ENCODE results near the gene TOP2B.

TOP2B gene

DNA sequence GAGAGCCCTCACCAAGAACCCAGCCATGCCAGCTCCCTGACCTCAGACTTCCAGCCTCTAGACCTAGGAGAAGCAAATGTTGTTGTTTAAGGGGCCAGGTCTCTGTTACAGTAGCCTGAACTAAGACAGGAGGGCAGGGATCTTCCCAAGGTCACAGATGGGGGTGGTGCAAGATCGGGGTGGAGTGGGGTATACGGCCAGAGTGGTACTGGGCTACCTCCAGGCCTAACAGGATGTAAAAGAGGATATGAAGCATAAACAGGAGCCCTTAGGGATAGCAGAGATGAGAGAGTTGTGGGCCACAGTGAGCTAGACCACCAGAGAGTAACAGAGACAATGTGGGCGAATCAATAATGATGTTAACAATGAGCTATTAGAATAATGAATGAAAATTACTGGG lies 82.9 kb downstream of the TOP2B start:
- DNase-seq, result no peak

DNA sequence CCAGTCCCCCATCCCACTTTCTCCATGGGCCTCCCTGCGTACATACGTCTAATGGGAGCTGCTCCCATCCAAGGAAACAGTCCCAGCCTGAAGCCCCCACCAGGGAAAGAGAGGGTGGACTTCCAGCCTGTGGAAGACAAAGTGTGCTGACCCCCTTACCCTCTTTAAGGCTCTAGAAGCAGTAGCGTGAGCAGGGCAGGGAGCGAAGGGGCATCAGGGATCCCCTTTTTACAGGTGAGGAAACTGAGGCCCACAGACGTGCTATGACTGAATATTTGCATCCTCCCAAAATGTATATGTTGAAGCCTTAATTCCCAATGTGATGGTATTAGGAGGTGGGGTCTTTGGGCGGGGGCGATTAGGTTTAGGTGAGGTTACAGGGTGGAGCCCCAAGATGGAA lies 83.4 kb downstream of the TOP2B start:
- DNase-seq, result no peak

DNA sequence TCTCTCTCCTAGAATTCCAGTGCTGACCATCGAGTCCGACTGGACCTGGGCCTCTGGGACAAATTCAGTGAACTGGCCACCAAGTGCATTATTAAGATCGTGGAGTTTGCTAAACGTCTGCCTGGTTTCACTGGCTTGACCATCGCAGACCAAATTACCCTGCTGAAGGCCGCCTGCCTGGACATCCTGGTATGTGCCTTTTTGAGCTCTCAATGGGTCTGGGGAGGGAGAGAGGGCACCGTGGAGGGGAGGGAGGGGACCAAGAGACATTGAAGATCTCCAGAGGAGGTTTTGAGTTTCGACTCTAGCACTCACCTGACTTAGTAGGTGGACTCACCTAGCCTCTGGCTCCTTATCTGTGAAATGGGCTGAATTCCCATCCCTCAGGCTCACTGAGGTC lies 84.2 kb downstream of the TOP2B start:
- no peak for DNase-seq

DNA sequence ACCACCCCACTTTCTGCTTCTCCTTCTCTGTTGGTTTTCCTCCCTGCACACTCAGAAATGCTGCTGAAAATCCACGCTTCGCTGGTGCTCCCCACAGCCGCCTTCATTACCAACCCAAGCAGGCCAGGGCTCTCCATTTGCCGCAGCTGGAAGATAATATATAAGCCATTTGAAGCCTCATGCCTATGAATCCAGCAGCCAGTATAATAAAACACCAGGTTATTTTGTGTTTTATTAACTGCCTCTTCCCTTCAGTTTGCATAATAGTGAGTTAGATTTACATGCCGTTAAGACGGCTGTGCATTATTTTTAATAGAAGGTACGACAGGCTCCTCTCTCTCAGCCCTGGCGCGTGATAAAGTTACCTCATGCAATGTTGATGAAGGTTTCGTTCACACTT lies 86.6 kb downstream of the TOP2B start:
- DNase-seq, result no peak

DNA sequence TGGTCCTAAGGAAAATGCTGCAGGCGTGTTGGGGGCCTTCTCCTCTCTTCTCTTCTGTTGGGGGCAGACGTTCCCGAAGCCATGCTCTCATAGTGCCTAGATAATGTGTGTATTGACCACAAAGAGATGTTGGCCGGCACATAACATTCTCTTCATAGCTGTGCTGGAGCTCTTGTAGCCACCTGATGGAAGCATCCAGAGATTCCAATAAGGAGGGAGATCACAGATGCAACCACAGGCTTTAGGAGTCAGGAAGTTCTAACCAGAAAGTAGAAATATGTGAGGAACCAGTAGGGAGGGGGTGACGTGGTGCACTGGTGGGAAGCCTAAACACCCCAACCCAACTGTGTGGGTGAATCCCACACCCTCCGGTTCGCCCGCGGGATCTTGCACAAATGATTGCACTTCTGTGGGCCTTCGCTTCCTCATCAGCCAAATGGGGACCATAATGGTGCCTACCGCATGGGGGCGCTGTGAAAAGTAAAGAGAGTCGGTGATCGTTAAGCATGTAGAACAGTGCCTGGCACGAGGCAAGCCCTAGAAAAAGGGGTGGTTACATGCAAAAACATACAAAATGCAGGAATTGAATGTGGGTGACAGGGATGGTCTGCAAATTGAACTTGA lies 87.8 kb downstream of the TOP2B start:
- no peak for DNase-seq

DNA sequence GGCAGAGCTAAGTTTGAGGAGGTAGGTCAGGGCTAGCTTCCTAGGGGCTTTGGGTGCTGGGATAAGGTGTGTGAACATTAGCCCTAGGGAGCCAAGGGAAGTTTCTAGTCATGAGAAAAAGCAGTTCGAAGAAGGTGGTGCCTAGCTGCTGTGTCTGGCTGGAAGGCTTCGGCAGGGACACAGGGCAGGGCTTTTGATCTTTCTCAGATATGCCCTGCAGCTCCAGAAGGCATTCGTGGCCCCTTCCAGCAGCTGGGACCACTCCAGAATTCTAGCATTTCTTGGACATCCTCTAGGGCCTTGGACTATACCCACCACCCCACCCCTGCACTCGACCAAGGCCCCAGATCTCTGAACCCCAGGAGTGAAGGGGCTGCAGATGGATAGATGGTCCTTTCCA lies 88.6 kb downstream of the TOP2B start:
- no peak for DNase-seq

DNA sequence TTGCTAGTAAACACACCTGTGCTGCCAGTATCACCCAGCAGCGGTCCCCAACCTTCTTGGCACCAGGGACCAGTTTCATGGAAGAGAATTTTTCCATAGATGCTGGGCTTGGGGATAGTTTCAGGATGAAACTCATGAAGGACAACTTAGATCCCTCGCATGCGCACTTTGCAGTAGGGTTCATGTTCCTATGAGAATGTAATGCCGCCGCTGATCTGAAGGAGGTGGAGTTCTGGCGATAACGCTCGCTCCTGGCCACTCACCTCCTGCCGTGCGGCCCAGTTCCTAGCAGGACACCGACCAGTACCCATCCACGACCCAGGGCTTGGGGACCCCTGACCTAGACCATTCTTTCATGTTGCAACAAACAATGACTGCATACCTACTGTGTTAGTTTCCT lies 89.7 kb downstream of the TOP2B start:
- no peak for DNase-seq

DNA sequence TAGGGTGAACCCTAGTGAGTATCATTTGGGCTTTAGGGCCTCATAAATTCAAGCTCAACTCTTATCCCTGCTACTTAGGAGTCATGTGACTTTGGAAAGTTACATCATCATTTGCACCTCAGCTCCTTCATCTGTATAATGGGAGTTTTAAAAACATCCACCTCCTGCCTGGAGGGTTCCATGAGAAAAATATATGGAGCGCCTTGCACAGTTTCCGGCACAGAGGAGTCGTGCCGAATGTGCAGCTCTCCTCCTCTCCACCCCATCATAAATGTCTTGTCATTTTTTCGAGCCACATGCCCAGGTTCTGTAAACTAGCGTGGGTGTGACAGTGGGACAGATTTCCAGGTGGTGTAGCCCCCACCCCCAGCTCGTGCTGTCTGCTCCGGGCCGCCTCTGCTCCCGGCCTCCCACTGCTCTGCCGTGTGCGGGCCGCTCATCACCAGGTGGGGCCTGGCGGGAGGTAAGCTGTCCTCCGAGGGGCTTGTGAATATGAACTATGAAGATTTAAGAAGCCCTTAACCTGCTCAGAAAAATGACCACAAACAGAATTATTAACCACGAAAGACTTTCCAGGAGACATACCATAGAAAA lies 90.4 kb downstream of the TOP2B start:
- no peak for DNase-seq

DNA sequence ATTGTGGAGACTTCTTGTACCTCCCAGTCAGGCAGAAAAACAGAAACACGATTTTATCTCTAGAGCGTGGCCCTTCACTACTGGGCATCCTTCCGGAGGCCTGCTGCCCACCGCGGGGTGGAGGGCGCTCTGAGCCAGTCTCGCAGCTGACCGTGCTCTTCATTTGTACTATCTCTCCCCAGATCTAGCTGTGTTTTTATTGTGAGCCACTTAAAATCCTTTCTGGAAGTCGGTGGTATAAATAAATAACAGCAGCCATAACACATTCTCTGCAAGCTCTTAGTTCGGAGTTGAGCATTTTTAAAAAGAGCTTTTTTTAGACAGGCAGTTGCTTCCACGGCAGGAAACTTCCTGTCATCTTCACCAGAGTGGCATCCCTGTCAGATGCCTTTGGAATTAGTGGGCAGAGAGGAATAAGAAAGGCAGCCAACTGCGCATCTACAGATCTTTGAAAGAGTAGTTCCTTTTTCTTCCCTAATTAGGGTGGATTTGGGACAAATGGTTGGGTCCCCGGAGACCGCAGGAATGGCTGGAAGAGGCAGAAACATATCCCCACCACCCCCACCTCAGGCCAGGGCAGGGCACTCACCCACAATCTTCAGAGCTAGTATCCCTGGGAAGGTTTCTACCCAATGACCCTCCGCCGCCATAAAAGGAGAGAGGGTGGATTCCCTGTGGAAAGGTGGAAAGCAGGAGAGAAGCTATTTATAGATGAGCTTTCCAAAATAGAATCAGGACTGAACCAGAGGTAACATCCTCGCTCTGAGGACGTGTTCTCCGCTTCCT lies 91.1 kb downstream of the TOP2B start:
- DNase-seq, result no peak

DNA sequence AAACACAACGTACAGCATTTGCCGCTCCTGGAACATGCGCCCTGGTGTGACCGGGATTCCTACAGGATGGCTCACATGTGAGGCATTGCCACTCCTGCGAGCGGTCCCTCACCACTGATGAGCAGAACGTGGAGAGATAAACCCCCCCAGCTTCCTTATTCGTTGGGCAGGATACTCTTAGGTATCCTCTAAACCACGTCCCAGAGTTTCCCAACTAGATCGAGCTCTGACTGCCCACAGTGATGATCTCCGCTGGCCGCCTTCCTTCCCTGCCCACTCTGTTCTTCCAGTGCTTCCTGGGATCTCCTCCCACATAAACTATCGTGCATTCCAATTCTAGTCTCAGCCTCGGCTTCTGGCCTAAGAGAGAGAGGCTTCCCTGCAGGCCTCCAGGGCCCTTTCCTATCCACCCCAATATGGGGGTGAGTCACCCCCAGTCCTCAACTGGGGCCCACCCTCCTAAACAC lies 91.8 kb downstream of the TOP2B start:
- DNase-seq, result no peak

DNA sequence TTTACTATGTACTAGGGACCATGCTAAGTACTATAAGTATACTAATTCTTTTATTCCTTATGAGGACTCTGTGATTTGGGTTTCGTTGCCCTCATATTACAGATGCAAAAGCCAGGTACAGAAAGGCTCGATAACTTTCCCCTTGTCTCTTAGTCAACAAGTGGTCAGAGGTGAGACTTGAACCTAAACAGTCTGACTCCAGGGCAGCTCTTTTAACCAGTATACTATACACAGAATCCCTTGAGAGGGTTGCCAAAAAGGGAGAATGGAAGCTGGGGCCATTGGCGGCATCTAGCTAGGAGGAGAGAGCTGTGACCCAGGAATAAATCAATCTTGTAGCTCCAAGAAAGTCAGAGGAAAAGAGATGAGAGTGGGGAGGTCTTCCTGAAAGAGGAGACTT lies 92.4 kb downstream of the TOP2B start:
- no peak for DNase-seq

DNA sequence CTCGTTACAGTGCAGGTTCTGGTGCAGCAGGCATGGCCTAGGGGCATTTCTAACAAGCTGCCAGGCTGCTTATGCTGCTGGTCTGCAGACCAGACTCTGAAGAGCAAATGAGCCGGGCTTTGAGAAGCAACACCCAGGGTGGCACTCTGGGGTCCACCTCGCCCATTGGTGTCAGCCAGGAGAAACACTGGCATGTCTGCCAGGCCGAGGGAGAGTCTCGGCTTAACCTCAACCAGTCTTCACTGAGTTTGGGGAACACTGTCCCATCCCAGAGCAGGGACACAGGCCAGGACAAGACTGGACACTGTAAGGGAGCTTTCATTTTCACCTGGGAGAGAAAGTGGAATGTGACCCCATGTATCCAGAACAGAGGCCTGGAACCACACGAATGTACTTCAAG lies 93.4 kb downstream of the TOP2B start:
- DNase-seq, result no peak

DNA sequence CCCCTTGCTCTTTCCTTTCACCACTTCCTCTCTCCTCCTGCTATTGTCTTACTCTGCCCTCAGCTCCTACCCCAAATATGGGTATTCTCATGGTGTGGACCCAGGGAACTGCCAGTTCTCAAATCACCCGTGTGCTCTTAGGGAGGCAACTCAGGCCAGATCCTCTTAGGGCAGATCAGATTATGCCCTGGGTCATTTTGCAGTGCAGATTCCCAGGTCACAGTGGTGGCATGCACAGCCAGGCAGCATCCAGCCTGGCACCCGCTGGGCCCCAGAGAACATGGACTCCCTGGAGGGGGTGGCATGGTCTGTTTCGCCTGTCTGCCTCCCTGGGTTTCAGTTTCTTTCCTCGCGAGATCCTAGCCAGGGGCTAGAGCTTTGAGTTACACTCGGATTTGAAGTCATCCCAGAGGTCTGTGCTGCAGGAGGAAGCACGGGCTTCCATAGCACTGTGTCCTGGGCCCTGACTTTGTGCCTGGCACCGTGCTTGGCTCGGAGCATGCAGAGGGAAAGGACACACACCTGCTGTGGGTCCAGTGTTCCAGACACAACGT lies 96.1 kb downstream of the TOP2B start:
- no peak for DNase-seq

DNA sequence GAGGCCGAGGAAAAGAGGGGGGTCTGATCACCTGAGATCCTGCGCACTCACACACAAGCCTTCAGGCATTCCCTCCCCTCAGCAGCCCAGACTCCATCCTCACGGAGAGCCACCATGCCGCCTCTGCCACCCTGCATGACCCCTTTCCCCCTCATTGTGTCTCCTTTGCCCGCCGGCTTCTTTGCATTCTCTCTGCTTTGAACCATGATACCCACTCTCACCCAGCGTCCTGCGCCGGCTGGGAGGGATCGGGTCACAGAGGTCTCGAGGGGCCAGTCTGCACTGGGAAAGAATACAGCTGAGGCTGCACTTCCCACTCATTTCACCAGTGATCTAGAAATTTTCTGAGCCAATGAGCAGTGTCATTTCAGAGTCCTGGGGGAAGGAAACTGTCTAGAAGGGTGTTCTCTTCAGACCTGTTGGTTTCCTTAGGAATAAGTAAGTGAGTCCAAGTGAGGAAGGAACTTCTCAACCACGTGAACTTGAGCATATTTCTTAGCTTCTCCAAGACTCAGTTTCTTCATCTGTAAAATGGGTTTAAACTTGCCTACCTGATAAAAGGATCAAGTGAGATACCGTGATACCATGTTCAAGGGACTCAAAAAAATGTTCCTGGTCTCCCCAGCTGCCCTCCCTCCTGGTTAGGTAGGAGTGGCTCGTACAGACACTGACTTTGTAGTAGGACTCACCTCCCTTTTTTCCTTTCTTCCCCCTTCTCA lies 96.7 kb downstream of the TOP2B start:
- no peak for DNase-seq

DNA sequence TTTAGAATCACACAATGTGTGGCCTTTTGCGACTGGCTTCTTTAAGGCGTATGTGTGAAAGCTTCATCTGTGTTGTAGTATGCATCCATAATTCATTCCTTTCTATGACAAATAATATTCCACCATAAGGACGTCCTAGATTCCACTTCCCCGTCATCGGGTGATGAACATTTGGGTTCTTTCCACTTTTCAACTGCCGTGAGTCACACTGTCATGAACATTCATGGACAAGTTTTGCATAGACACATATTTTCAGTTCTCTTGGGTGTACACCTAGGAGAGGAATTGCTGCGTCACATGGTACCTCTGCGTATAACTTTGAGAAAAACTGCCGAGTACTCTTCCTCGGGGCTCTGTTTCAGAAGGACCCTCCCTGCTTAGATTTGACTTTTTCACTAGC lies 97.3 kb downstream of the TOP2B start:
- no peak for DNase-seq

DNA sequence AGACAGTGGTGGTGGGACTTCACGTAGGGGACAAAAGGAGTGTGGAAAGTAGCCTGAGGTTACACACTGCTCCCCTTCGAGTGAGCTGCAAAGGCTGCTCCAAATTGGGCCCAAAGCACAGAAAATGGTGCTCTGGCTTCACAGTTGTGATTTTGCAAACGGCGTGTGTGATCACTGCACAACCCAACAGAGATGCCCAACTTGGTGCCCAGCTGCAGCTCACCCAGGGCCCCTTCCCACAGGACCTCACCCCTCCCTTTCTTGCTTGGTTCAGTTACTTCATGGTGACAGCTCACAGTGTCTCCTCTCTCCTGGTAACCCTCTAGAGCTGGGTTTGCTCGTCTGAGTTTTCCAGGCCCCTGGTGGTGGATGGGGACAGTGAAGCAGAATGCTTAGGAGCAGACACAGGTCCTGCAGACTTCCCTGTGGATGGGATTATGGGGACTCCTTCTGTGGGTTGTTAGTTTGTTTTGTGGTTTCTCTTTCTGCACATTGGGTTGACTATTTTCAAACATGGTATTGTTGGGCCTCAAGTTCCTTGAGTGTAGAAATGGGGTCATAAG lies 98.3 kb downstream of the TOP2B start:
- no peak for DNase-seq

DNA sequence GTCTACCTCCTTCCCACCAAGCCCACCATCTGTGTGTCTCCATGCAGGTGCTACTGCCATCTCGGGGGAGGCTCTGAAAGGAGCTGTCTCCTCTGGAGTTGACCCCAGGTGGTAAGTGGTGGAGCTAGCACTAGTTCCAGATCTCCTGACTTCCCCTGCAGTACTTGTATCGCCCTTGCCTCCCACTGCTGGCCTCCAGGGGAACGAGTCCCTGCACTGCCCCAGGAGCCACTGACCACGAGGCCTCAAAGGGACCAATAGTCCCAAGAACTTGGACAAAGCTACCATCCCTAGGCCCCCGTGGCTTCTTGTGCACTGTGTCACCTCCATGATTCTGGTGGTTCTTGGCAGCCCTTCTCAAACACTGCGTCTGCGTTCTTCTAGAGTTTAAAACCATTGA lies 98.9 kb downstream of the TOP2B start:
- DNase-seq, result no peak

DNA sequence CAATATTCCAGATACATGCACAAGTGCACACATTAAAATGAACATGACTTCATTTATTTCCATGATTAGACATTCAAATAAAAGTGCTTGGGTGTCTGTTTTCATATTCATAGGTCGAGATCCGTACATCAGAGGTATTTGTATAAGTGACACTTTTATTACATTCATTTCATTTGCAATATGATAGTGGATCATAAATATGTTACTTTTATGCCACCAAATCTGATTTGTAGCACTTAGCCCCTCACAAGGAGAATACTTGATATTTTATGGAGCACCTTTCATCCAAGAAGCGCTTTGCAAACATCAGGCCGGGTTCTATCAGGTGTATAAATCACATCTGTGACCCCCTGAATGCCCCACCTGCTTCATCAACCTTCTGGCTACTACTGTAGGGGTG lies 100.6 kb downstream of the TOP2B start:
- no peak for DNase-seq

DNA sequence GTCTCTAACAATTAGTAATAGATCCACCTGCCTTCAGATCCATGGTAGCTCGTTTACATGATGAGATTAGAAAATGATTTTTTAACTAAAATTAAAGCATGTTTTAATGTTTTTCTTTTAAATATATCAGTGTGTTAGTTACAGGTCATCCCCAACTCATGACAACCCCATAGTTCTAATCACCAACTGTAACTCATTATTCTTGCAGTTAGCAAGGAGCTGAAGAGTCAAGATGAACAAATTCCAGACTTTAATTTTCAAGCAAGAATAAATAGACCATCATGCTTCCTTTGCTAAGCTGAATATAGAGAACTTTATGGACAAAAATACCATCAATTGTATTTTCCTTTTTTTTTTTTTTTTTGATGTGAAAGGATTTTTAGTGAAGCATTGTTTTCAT lies 101.1 kb downstream of the TOP2B start:
- DNase-seq, result no peak

DNA sequence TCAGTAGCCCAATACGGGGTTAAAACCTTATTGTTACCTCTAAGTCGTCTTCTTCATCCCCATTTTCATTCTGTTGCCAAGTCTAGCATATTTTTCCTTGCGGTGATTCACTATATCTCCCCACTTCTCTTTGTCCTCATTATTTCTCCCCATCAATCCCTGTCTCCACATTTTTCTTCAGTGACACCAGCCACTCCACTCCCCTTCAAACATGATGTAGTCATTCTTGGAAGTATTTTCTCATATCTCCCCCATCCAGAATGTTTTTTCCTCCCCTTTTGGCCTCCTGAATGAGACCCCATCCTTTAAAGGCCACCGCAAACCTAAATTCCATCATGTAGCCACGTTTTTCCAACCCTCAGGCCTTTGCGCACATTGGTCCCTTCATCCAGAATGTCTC lies 105.9 kb downstream of the TOP2B start:
- DNase-seq, result no peak

DNA sequence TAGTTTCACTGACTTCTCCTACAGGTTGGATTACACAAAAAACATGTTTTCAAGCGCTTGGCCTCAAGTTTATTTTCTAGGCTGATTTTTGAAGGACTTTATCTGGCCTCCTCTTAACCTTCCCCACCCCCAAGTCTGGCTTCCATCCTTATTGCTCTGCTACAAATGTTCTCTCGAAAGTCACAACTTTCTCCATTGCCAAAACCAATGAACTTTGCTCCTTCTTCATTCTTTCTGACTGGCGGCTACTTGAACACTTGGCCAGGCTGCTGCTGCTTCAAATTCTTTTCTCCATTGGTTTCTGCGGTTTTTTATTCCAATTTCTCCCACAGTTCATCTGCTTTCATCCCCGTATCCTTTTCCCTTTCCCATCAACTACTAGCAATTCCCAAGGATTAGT lies 106.6 kb downstream of the TOP2B start:
- DNase-seq, result no peak

DNA sequence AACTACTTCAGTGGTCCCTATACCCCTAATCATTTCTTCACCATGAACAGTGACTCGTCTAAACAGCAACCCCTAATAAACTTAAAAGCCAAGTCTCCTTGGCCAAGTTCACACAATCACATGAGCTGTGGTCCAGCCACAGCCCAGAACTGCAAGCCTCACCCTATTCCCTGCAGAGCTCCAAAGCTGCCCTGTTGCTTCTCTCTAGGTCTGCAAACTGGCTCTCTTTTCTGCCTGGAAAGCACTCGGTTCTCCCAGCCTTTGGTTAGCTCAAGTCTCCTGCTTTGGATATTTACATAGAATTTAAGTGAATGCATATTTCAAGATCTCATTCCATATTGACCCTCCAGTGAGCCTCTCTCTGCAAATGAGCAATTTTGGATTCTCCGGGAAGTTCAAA lies 107.0 kb downstream of the TOP2B start:
- no peak for DNase-seq

DNA sequence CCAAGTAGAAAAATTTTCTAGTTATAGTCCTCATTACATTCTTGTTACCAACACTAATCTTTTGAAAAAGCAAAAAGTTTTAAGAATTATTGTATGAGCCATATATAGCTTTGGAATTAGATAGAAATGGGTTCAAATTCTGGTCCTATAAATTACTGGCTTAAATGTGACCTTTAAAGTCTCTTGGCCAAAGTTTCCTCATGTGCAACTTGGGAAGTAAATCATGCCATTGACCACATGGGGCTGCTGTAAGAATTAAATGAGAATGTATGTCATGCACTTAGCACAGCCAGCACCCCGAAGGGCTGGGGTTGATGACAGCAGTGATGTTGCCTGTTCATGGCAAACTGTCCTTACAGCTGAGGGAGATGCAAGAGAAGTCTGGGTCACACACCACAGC lies 108.3 kb downstream of the TOP2B start:
- no peak for DNase-seq
